WTC11 (cell line): ENCODE results near the gene TYRO3. TPM values are rescaled to one million over a fixed set of nuclear protein-coding genes. Genes with fewer than 3 reads are reported as not detected.
"Not testable (repeated sequence)": the region's sequence is repeated elsewhere in the genome, so short reads cannot be mapped to it uniquely, and the experiment has no call there.

ENCODE experiments used
- ATAC-seq: fragments of 200-7000 bp; cut with Tn5 transposase; 2 replicates; pipeline ENCODE4 v1.10.0; 2021; ENCODE audit warnings: mild to moderate bottlenecking, moderate library complexity
- CTCF ChIA-PET: fragments of 300-600 bp; sonication (Branson Sonifier 250); formaldehyde crosslinking; loops from one replicate; lab custom pipeline; 2021; ENCODE audit warnings: antibody characterized with exemption; lab: Charles Lee
- POLR2A ChIA-PET: fragments of 350-600 bp; sonication (Branson Sonifier 250); formaldehyde crosslinking; loops from one replicate; lab custom pipeline; 2021; ENCODE audit warnings: antibody characterized with exemption; lab: Charles Lee
- DNase-seq: peaks from one replicate; pipeline ENCODE4 v3.0.0; 2021; ENCODE audit warnings: low spot score
- H3K27ac Mint-ChIP-seq: 2 replicates; pipeline ENCODE4 v1.8.0; 2021; ENCODE audit warnings: mixed read lengths
- H3K27me3 Mint-ChIP-seq: 2 replicates; pipeline ENCODE4 v1.8.0; 2021; ENCODE audit warnings: low read depth, mild to moderate bottlenecking, moderate library complexity, mixed read lengths
- H3K36me3 Mint-ChIP-seq: 2 replicates; pipeline ENCODE4 v1.8.0; 2021; ENCODE audit warnings: mixed read lengths
- H3K4me1 Mint-ChIP-seq: 2 replicates; pipeline ENCODE4 v1.8.0; 2022; ENCODE audit warnings: mixed read lengths
- H3K4me3 Mint-ChIP-seq: 2 replicates; pipeline ENCODE4 v1.8.0; 2021; ENCODE audit warnings: mild to moderate bottlenecking, moderate library complexity, mixed read lengths
- H3K9me3 Mint-ChIP-seq: 2 replicates; pipeline ENCODE4 v1.8.0; 2021; ENCODE audit warnings: mixed read lengths
- AR ChIP-seq: fragments of 250-450 bp; sonication (Bioruptor Pico); IDR thresholded peaks from 2 replicates; pipeline ENCODE4 v1.9.0; 2021; ENCODE audit warnings: mild to moderate bottlenecking
- GABPB1 ChIP-seq: sonication (generic); formaldehyde crosslinking; IDR thresholded peaks from 2 replicates; pipeline ENCODE4 v1.8.1; 2023; ENCODE audit warnings: mild to moderate bottlenecking, missing genetic modification reagents
- PRDM15 ChIP-seq: sonication (generic); formaldehyde crosslinking; IDR thresholded peaks from 2 replicates; pipeline ENCODE4 v1.8.0; 2022; ENCODE audit warnings: missing genetic modification reagents
- total RNA-seq: library from RNA; stranded (reverse); gene quantifications from 3 replicates; pipeline ENCODE4 v1.2.3, GENCODE V29; 2021

TYRO3 gene
- total RNA-seq, 1 experiment from 2014 or later, result 87.9 TPM

GRCh38 chr15:41586531-41587282, 27.7 kb downstream of the TYRO3 start:
- H3K9me3 Mint-ChIP-seq, DNase-seq, ATAC-seq, POLR2A ChIA-PET, H3K4me3 Mint-ChIP-seq, H3K27ac Mint-ChIP-seq, H3K36me3 Mint-ChIP-seq: not testable (repeated sequence)
- peaks cover 14% of the 10 kb centered on the region for H3K4me1 Mint-ChIP-seq
- CTCF ChIA-PET, result interaction anchor here (1.3 to 3.3 kb wide), 3 partner anchors 18 to 187 kb away, joined by 3 to 17 read pairs (median 12); partner anchors contain the start of gene MAPKBP1
- H3K27me3 Mint-ChIP-seq, result peaks cover 16% of the 10 kb centered on the region

GRCh38 chr15:41589018-41589417, 30.0 kb downstream of the TYRO3 start:
- H3K4me3 Mint-ChIP-seq, CTCF ChIA-PET, H3K9me3 Mint-ChIP-seq, H3K36me3 Mint-ChIP-seq, ATAC-seq, POLR2A ChIA-PET, DNase-seq, H3K27ac Mint-ChIP-seq: not testable (repeated sequence)
- peaks cover 11% of the 10 kb centered on the region for H3K4me1 Mint-ChIP-seq
- H3K27me3 Mint-ChIP-seq, result peaks cover 16% of the 10 kb centered on the region

- DNase-seq, CTCF ChIA-PET, H3K9me3 Mint-ChIP-seq, ATAC-seq, POLR2A ChIA-PET, H3K27ac Mint-ChIP-seq, H3K36me3 Mint-ChIP-seq, H3K4me3 Mint-ChIP-seq: not testable (repeated sequence)
- Mint-ChIP-seq H3K27me3 (peaks cover 16% of the 10 kb centered on the region), H3K4me1 (peaks cover 11% of the 10 kb centered on the region)
Observed at GRCh38 chr15:41589571-41589970, 30.6 kb downstream of the TYRO3 start.

GRCh38 chr15:41591217-41591616, 32.2 kb downstream of the TYRO3 start:
- ATAC-seq, H3K9me3 Mint-ChIP-seq, H3K4me1 Mint-ChIP-seq, H3K4me3 Mint-ChIP-seq, POLR2A ChIA-PET, H3K27ac Mint-ChIP-seq, DNase-seq, H3K36me3 Mint-ChIP-seq: not testable (repeated sequence)
- H3K27me3 Mint-ChIP-seq, result peaks cover 12% of the 10 kb centered on the region
- CTCF ChIA-PET, result interaction anchor here (0.5 to 1.7 kb wide), 7 partner anchors 10 to 115 kb away, joined by 3 to 14 read pairs (median 4); no protein-coding TSS in a partner anchor

GRCh38 chr15:41592718-41593117, 33.7 kb downstream of the TYRO3 start:
- not testable (repeated sequence) for H3K27ac Mint-ChIP-seq
- CTCF ChIA-PET, result interaction anchor here (0.6 to 3.1 kb wide), 2 partner anchors 11 to 269 kb away, joined by 3 to 19 read pairs; no protein-coding TSS in a partner anchor

GRCh38 chr15:41594801-41595746, 36.1 kb downstream of the TYRO3 start:
- Mint-ChIP-seq H3K36me3 (no peaks in the 10 kb centered on the region), H3K9me3 (no peaks in the 10 kb centered on the region), H3K4me3 (no peak overlapping the region), H3K27me3 (no peaks in the 10 kb centered on the region), H3K4me1 (peaks cover 3% of the 10 kb centered on the region; the same call in 1 of the 2 replicates), H3K27ac (no peak overlapping the region)
- ATAC-seq, result no peak; the same call in 1 of the 2 replicates
- POLR2A ChIA-PET, result interaction anchor here (0.6 to 0.8 kb wide), 2 partner anchors 14 to 26 kb away, joined by 3 read pairs; no protein-coding TSS in a partner anchor
- no peak for DNase-seq
- TF ChIP-seq GABPB1, result no peak
- no peak for TF ChIP-seq PRDM15 (CRISPR knock-in tag)
- no peak for TF ChIP-seq AR (CRISPR knock-in tag)
- CTCF ChIA-PET, result interaction anchor here (1.4 to 3.1 kb wide), 2 partner anchors 9 to 37 kb away, joined by 3 to 19 read pairs; no protein-coding TSS in a partner anchor

More at GRCh38 chr15:41592718-41593117, 33.7 kb downstream of the TYRO3 start:
- H3K27me3 Mint-ChIP-seq, DNase-seq, H3K36me3 Mint-ChIP-seq, H3K9me3 Mint-ChIP-seq, H3K4me1 Mint-ChIP-seq, H3K4me3 Mint-ChIP-seq, ATAC-seq: not testable (repeated sequence)
- POLR2A ChIA-PET, result interaction anchor here (0.6 kb wide), 1 partner anchor 225 kb away, joined by 3 read pairs; no protein-coding TSS in a partner anchor
